Measurements from ENCODE around the gene PXDN.

DNA sequence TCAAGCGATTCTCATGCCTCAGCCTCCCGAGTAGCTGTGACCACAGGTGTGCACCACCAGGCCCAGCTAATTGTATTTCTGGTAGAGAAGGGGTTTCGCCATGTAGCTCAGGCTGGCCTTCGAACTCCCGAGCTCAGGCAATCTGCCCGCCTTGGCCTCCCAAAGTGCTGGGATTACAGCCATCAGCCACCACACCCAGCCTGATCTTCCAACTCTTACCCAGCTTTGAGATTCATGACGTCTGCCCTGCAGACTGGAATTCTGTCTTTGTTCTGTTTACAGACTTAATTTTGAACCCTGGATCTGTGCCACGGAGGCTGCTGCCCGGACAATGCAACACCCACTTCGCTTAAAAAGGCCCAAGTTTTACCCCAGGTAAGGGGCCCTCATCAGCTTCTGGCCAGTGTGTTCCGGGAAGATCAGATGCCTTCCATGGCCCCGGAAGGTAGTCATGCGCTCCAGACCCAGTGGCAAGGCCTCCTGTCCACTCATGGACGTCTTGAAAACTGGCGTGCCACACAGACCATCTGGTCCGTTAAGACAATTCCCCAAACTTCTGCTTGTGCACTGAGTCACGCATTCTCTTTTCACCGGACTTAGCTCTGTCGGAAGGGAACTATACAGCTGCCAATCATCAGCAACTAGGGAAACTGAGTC is 5.5 kb downstream of the PXDN start:
- TF ChIP-seq CTCF (IDR thresholded peaks at IDR 0.05), result no peak
- no peak for TF ChIP-seq POLR2A (IDR thresholded peaks at IDR 0.05)
- no peak for TF ChIP-seq EP300 (IDR thresholded peaks at IDR 0.05)
- no peak for TF ChIP-seq POLR2AphosphoS5 (IDR thresholded peaks at IDR 0.05)

Measured in suprapubic skin (tissue), 4 donors.